Measurements from ENCODE around the gene KLHL25.

KLHL25 gene

DNA sequence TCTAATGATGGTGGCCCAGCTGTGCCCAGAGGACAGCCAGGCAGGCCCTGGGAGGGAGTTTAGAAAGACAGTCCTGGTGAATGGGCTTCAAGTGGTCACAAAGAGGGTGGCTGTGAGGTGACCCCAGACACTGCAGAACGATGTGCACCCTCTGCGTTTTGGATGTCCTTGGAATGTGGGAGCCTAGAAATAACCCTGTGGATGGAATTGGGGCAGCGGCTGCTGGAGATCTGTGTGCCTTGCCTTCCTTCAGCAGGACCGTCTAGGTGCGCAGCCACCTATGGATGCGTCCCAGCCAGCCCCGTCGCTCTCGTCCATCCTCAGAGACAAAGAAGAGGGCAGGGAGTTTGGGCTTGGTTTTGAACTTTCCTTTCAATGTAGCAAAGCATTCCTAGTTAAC, 46.5 kb downstream of the KLHL25 start:
- H3K27ac ChIP-seq (ENCODE audit: insufficient read depth, low read length, poor library complexity, severe bottlenecking): no peak overlapping the region
- H3K27me3 ChIP-seq (replicated peaks; ENCODE audit: control insufficient read depth, insufficient read depth, low read length, poor library complexity, severe bottlenecking): no peaks in the 10 kb centered on the region
- H3K4me1 ChIP-seq (ENCODE audit: control insufficient read depth, insufficient read depth, low read length, poor library complexity, severe bottlenecking): peaks cover 4% of the 10 kb centered on the region
- H3K4me3 ChIP-seq (ENCODE audit: insufficient read depth, low read depth, low read length, poor library complexity, severe bottlenecking): no peak overlapping the region
- no peaks in the 10 kb centered on the region for H3K9me3 ChIP-seq (ENCODE audit: control insufficient read depth, low read length)
- peaks cover 52% of the 10 kb centered on the region for H3K36me3 ChIP-seq (ENCODE audit: control insufficient read depth, insufficient read depth, low read length)
- DNase-seq: no peak

DNA sequence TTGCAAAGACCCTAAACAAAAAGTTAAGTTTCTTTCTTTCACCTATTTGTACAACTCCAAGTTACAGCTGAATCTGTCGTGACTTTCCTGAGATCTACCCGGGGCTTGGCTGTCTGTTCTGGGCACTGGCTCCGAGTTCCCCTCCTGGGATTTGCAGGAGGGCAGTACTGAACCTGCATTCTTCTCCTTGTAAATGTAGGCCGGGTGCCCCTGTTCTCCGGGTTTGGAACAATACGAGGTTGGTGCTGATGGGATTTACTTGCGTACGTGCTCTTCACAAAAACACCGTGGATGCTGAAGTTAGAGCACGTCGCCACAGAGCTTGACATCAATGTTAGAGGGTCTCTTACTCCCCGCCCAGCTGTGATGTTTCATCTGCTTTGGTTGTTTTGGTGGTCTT, 48.1 kb downstream of the KLHL25 start:
- Histone ChIP-seq H3K9me3 (ENCODE audit: control insufficient read depth, low read length) (no peaks in the 10 kb centered on the region), H3K27me3 (replicated peaks; ENCODE audit: control insufficient read depth, insufficient read depth, low read length, poor library complexity, severe bottlenecking) (no peaks in the 10 kb centered on the region), H3K27ac (ENCODE audit: insufficient read depth, low read length, poor library complexity, severe bottlenecking) (no peak overlapping the region), H3K36me3 (ENCODE audit: control insufficient read depth, insufficient read depth, low read length) (peaks cover 66% of the 10 kb centered on the region), H3K4me1 (ENCODE audit: control insufficient read depth, insufficient read depth, low read length, poor library complexity, severe bottlenecking) (peaks cover 2% of the 10 kb centered on the region), H3K4me3 (ENCODE audit: insufficient read depth, low read depth, low read length, poor library complexity, severe bottlenecking) (no peak overlapping the region)
- no peak for DNase-seq

DNA sequence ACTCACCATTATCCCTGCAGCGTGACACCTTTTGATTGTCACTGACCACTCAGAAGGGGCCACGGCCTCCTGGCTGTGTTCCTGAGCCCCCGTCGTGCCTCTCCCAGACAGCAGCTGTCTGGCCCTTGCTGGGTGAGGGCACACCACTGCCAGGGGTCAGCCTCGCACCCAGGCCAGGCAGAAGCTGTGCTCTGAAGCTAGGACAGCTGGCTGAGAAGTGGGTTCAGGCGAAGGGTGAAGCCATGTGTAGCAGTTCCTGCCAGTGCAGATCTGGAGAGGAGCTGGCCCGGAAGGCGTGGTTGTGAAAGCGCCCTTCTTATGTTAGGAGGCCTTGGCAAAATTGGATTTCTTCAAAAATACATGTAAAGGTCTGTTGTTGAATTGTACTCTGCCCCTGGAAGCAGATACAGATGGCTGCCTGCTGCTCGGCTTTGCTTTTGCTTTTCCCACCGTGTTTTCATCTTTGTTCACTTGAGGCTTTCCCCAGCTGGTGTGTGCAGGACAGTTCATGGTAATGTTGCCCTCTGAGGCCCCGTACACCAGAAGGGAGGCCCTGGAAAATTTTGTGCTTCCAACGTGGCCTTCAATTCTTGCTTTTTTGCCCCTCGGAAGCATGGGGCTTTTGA, 49.1 kb downstream of the KLHL25 start:
- no peaks in the 10 kb centered on the region for H3K4me1 ChIP-seq (ENCODE audit: control insufficient read depth, insufficient read depth, low read length, poor library complexity, severe bottlenecking)
- H3K27ac ChIP-seq (ENCODE audit: insufficient read depth, low read length, poor library complexity, severe bottlenecking): no peak overlapping the region
- H3K36me3 ChIP-seq (ENCODE audit: control insufficient read depth, insufficient read depth, low read length): peaks cover 76% of the 10 kb centered on the region
- H3K4me3 ChIP-seq (ENCODE audit: insufficient read depth, low read depth, low read length, poor library complexity, severe bottlenecking): no peak overlapping the region
- no peak for DNase-seq
- H3K9me3 ChIP-seq (ENCODE audit: control insufficient read depth, low read length): no peaks in the 10 kb centered on the region
- H3K27me3 ChIP-seq (replicated peaks; ENCODE audit: control insufficient read depth, insufficient read depth, low read length, poor library complexity, severe bottlenecking): no peaks in the 10 kb centered on the region

DNA sequence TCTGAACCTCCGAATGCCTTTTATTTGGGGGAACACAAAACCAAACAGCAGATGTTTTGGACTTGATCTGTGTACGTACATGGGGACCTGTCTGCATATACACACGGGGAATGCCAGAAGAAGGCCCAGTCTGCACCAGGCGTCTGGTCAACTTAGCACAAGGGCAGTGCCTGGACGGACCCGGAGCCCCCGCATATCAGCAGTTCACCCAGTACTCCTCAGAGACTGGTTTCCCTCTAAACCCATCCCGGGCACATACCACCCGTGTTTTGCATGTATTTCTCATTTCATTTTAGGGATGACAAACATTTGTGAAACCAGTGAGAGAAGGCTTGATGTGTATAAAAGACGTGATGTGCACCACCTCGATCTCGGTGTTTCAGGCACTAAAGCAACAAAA, 49.7 kb downstream of the KLHL25 start:
- Histone ChIP-seq H3K27ac (ENCODE audit: insufficient read depth, low read length, poor library complexity, severe bottlenecking) (no peak overlapping the region), H3K36me3 (ENCODE audit: control insufficient read depth, insufficient read depth, low read length) (peaks cover 82% of the 10 kb centered on the region), H3K4me3 (ENCODE audit: insufficient read depth, low read depth, low read length, poor library complexity, severe bottlenecking) (no peak overlapping the region), H3K4me1 (ENCODE audit: control insufficient read depth, insufficient read depth, low read length, poor library complexity, severe bottlenecking) (no peaks in the 10 kb centered on the region), H3K9me3 (ENCODE audit: control insufficient read depth, low read length) (no peaks in the 10 kb centered on the region), H3K27me3 (replicated peaks; ENCODE audit: control insufficient read depth, insufficient read depth, low read length, poor library complexity, severe bottlenecking) (no peaks in the 10 kb centered on the region)
- DNase-seq: no peak

DNA sequence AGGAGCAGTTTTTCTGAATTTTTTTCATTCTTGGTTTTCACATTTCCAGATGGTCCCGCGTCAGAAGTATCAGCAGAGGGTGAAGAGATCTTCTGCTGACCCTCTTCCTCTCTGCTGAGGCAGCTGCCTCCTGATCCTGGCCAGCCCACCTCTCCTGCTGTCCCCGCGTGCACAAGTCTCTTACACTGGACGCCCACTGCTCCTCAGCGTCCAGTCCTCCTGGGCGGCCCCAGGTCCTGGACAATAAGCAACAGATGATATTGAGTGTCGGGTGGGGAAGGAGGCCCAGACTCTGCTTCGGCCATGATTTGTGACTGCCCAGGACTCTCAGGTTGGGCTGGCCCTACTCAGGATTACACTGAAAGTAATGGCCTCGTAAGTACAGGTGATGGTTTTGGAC, 50.1 kb downstream of the KLHL25 start:
- Histone ChIP-seq H3K4me1 (ENCODE audit: control insufficient read depth, insufficient read depth, low read length, poor library complexity, severe bottlenecking) (no peaks in the 10 kb centered on the region), H3K27ac (ENCODE audit: insufficient read depth, low read length, poor library complexity, severe bottlenecking) (no peak overlapping the region), H3K27me3 (replicated peaks; ENCODE audit: control insufficient read depth, insufficient read depth, low read length, poor library complexity, severe bottlenecking) (no peaks in the 10 kb centered on the region), H3K36me3 (ENCODE audit: control insufficient read depth, insufficient read depth, low read length) (peaks cover 85% of the 10 kb centered on the region), H3K4me3 (ENCODE audit: insufficient read depth, low read depth, low read length, poor library complexity, severe bottlenecking) (no peak overlapping the region), H3K9me3 (ENCODE audit: control insufficient read depth, low read length) (no peaks in the 10 kb centered on the region)
- DNase-seq: no peak

DNA sequence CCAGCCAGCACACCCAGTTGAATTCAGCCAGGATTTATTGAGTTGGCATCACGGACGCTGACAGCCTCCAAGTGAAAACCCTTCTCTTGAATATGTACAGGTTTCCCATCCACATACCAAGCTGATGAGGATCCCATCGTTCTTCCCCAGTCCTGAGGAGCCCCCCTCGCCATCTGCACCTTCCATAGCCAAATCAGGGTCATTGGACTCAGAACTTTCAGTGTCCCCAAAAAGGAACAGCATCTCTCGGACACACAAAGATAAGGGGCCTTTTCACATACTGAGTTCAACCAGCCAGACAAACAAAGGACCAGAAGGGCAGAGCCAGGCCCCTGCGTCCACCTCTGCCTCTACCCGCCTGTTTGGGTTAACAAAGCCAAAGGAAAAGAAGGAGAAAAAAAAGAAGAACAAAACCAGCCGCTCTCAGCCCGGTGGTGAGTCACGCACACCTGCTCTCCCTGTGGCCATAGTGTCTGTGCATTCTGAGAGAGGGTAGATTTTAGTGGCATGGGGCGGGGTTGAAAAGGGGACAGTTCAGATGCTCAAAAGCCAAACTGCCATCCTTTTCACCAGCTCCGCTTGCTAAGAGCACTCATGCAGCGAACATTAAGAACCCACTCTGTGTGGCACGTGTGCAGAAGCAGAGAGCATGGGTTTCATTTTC, 51.2 kb downstream of the KLHL25 start:
- Histone ChIP-seq H3K4me3 (ENCODE audit: insufficient read depth, low read depth, low read length, poor library complexity, severe bottlenecking) (no peak overlapping the region), H3K36me3 (ENCODE audit: control insufficient read depth, insufficient read depth, low read length) (peaks cover 89% of the 10 kb centered on the region), H3K27ac (ENCODE audit: insufficient read depth, low read length, poor library complexity, severe bottlenecking) (no peak overlapping the region), H3K9me3 (ENCODE audit: control insufficient read depth, low read length) (no peaks in the 10 kb centered on the region), H3K4me1 (ENCODE audit: control insufficient read depth, insufficient read depth, low read length, poor library complexity, severe bottlenecking) (no peaks in the 10 kb centered on the region), H3K27me3 (replicated peaks; ENCODE audit: control insufficient read depth, insufficient read depth, low read length, poor library complexity, severe bottlenecking) (no peaks in the 10 kb centered on the region)
- no peak for DNase-seq

DNA sequence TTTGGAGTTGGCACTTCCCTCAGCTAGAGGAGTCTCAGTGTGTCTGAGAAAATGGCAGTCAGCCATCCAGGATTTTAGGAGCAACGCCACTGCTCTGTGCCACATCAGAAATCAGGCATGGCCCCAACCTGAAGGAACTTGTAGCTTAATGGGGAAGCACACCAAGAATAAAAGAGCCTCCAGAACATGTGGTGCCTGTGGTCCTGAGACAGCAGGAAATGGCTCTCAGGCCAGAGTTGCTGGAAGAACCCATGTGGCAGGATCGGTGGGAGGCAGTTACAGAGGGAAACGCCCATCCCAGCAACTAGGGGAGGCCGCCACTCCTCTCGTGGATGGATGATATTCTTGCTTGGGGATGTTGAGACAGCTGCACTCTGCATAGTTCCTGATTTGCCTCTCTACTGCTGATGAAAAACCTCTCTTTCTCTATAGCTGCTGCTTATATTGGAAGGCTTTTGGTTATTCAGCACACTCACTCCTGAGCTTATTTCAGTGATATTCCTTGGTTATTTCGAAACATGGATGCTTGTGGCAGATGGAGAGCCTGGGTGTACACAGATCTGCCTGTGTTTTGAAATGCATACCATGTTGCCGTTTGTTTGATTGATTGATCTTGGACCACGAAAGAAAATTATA, 52.4 kb downstream of the KLHL25 start:
- Histone ChIP-seq H3K36me3 (ENCODE audit: control insufficient read depth, insufficient read depth, low read length) (peaks cover 86% of the 10 kb centered on the region), H3K27me3 (replicated peaks; ENCODE audit: control insufficient read depth, insufficient read depth, low read length, poor library complexity, severe bottlenecking) (no peaks in the 10 kb centered on the region), H3K9me3 (ENCODE audit: control insufficient read depth, low read length) (no peaks in the 10 kb centered on the region), H3K27ac (ENCODE audit: insufficient read depth, low read length, poor library complexity, severe bottlenecking) (no peak overlapping the region), H3K4me3 (ENCODE audit: insufficient read depth, low read depth, low read length, poor library complexity, severe bottlenecking) (no peak overlapping the region), H3K4me1 (ENCODE audit: control insufficient read depth, insufficient read depth, low read length, poor library complexity, severe bottlenecking) (no peaks in the 10 kb centered on the region)
- no peak for DNase-seq

DNA sequence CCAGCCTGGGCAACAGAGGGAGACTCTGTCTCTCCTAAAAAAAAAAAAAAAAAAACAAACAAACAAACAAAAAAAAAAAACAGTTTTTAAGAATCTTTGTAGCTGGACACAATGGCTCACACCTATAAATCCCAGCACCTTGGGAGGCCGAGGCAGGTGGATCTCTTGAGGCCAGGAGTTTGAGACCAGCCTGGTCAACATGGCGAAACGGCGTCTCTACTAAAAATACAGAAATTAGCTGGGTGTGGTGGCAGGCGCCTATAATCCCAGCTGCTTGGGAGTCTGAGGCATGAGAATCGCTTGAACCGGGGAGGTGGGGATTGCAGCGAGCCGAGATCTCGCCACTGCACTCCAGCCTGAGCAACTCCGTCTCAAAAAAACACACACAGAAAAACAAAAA, 53.1 kb downstream of the KLHL25 start:
- H3K27ac ChIP-seq (ENCODE audit: insufficient read depth, low read length, poor library complexity, severe bottlenecking): no peak overlapping the region

DNA sequence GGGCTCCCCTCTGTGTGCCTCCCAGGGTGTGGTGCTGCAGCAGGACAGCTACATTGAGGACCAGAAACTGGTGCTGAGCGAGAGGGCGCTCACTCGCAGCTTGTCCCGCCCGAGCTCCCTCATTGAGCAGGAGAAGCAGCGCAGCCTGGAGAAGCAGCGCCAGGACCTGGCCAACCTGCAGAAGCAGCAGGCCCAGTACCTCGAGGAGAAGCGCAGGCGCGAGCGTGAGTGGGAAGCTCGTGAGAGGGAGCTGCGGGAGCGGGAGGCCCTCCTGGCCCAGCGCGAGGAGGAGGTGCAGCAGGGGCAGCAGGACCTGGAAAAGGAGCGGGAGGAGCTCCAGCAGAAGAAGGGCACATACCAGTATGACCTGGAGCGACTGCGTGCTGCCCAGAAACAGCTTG, 53.7 kb downstream of the KLHL25 start:
- Histone ChIP-seq H3K9me3 (ENCODE audit: control insufficient read depth, low read length) (no peaks in the 10 kb centered on the region), H3K4me3 (ENCODE audit: insufficient read depth, low read depth, low read length, poor library complexity, severe bottlenecking) (no peak overlapping the region), H3K36me3 (ENCODE audit: control insufficient read depth, insufficient read depth, low read length) (peaks cover 86% of the 10 kb centered on the region), H3K27me3 (replicated peaks; ENCODE audit: control insufficient read depth, insufficient read depth, low read length, poor library complexity, severe bottlenecking) (no peaks in the 10 kb centered on the region), H3K4me1 (ENCODE audit: control insufficient read depth, insufficient read depth, low read length, poor library complexity, severe bottlenecking) (no peaks in the 10 kb centered on the region), H3K27ac (ENCODE audit: insufficient read depth, low read length, poor library complexity, severe bottlenecking) (no peak overlapping the region)
- no peak for DNase-seq

More for the DNA sequence above, 53.1 kb downstream of the KLHL25 start:
- Histone ChIP-seq H3K27me3 (replicated peaks; ENCODE audit: control insufficient read depth, insufficient read depth, low read length, poor library complexity, severe bottlenecking) (no peaks in the 10 kb centered on the region), H3K9me3 (ENCODE audit: control insufficient read depth, low read length) (no peaks in the 10 kb centered on the region), H3K36me3 (ENCODE audit: control insufficient read depth, insufficient read depth, low read length) (peaks cover 86% of the 10 kb centered on the region), H3K4me3 (ENCODE audit: insufficient read depth, low read depth, low read length, poor library complexity, severe bottlenecking) (no peak overlapping the region), H3K4me1 (ENCODE audit: control insufficient read depth, insufficient read depth, low read length, poor library complexity, severe bottlenecking) (no peaks in the 10 kb centered on the region)
- DNase-seq: no peak

DNA sequence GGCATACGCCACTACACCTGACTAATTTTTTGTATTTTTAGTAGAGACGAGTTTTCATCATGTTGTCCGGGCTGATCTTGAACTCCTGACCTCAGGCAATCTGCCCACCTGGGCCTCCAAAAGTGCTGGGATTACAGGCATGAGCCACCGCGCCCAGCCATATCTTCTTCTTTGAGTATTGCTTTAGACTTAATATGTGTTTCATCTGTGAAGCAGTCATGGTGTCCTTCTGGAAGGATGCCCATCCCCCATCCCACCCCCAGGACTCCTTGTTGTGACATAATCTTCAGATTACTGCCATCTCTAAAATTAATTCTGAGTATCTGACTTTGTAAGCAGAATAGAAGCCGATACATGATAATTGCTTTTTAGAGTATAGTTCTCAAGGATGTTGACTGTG, 57.7 kb downstream of the KLHL25 start:
- Histone ChIP-seq H3K4me1 (ENCODE audit: control insufficient read depth, insufficient read depth, low read length, poor library complexity, severe bottlenecking) (no peaks in the 10 kb centered on the region), H3K4me3 (ENCODE audit: insufficient read depth, low read depth, low read length, poor library complexity, severe bottlenecking) (no peak overlapping the region), H3K27me3 (replicated peaks; ENCODE audit: control insufficient read depth, insufficient read depth, low read length, poor library complexity, severe bottlenecking) (no peaks in the 10 kb centered on the region), H3K36me3 (ENCODE audit: control insufficient read depth, insufficient read depth, low read length) (peaks cover 84% of the 10 kb centered on the region), H3K27ac (ENCODE audit: insufficient read depth, low read length, poor library complexity, severe bottlenecking) (no peak overlapping the region), H3K9me3 (ENCODE audit: control insufficient read depth, low read length) (peaks cover 5% of the 10 kb centered on the region)
- no peak for DNase-seq
